ENCODE results near the gene ALOX5.

ALOX5 gene

GRCh38 chr10:45355494-45355893, 18.5 kb upstream of the ALOX5 start:
- TF ChIP-seq SIN3A (IDR thresholded peaks at IDR 0.05; ENCODE audit: borderline replicate concordance, insufficient read depth, low read length) (no peak), FOXP2 (optimal IDR thresholded peaks at IDR 0.05; ENCODE audit: borderline replicate concordance, extremely low read depth, extremely low read length, insufficient read depth) (no peak), REST (IDR thresholded peaks at IDR 0.05; ENCODE audit: insufficient read depth in 1 of 2, low read depth in 2 of 2, low read length in 2 of 2) (no peak), POLR2AphosphoS5 (IDR thresholded peaks at IDR 0.05; ENCODE audit: low read depth, low read length) (no peak), TAF1 (IDR thresholded peaks at IDR 0.05; ENCODE audit: borderline replicate concordance, insufficient read depth, low read length) (no peak)

- TF ChIP-seq POLR2AphosphoS5 (IDR thresholded peaks at IDR 0.05; ENCODE audit: low read depth, low read length) = no peak
- no peak for TF ChIP-seq FOXP2 (optimal IDR thresholded peaks at IDR 0.05; ENCODE audit: borderline replicate concordance, extremely low read depth, extremely low read length, insufficient read depth)
- TF ChIP-seq REST (IDR thresholded peaks at IDR 0.05; ENCODE audit: insufficient read depth in 1 of 2, low read depth in 2 of 2, low read length in 2 of 2) = no peak
- no peak for TF ChIP-seq SIN3A (IDR thresholded peaks at IDR 0.05; ENCODE audit: borderline replicate concordance, insufficient read depth, low read length)
- no peak for TF ChIP-seq TAF1 (IDR thresholded peaks at IDR 0.05; ENCODE audit: borderline replicate concordance, insufficient read depth, low read length)
Measured at GRCh38 chr10:45368181-45368580, 5.8 kb upstream of the ALOX5 start.

- TF ChIP-seq FOXP2 (optimal IDR thresholded peaks at IDR 0.05; ENCODE audit: borderline replicate concordance, extremely low read depth, extremely low read length, insufficient read depth) = no peak
Measured at GRCh38 chr10:45370202-45370955, 3.6 kb upstream of the ALOX5 start.

GRCh38 chr10:45371560-45371959, 2.5 kb upstream of the ALOX5 start:
- TF ChIP-seq SIN3A (IDR thresholded peaks at IDR 0.05; ENCODE audit: borderline replicate concordance, insufficient read depth, low read length) = no peak
- TF ChIP-seq FOXP2 (optimal IDR thresholded peaks at IDR 0.05; ENCODE audit: borderline replicate concordance, extremely low read depth, extremely low read length, insufficient read depth) = no peak
- TF ChIP-seq REST (IDR thresholded peaks at IDR 0.05; ENCODE audit: insufficient read depth in 1 of 2, low read depth in 2 of 2, low read length in 2 of 2) = no peak
- no peak for TF ChIP-seq TAF1 (IDR thresholded peaks at IDR 0.05; ENCODE audit: borderline replicate concordance, insufficient read depth, low read length)
- TF ChIP-seq POLR2AphosphoS5 (IDR thresholded peaks at IDR 0.05; ENCODE audit: low read depth, low read length) = no peak

- TF ChIP-seq POLR2AphosphoS5 (IDR thresholded peaks at IDR 0.05; ENCODE audit: low read depth, low read length) = no peak
- TF ChIP-seq FOXP2 (optimal IDR thresholded peaks at IDR 0.05; ENCODE audit: borderline replicate concordance, extremely low read depth, extremely low read length, insufficient read depth) = no peak
- no peak for TF ChIP-seq TAF1 (IDR thresholded peaks at IDR 0.05; ENCODE audit: borderline replicate concordance, insufficient read depth, low read length)
- no peak for TF ChIP-seq REST (IDR thresholded peaks at IDR 0.05; ENCODE audit: insufficient read depth in 1 of 2, low read depth in 2 of 2, low read length in 2 of 2)
- TF ChIP-seq SIN3A (IDR thresholded peaks at IDR 0.05; ENCODE audit: borderline replicate concordance, insufficient read depth, low read length) = no peak
Measured at GRCh38 chr10:45372251-45372951, 1.6 kb upstream of the ALOX5 start.
